ENCODE measurements around the gene GPSM1.
A peak's percentile ranks its signal among the peaks of the same experiment; 100 is the strongest.

Gene GPSM1

DNA sequence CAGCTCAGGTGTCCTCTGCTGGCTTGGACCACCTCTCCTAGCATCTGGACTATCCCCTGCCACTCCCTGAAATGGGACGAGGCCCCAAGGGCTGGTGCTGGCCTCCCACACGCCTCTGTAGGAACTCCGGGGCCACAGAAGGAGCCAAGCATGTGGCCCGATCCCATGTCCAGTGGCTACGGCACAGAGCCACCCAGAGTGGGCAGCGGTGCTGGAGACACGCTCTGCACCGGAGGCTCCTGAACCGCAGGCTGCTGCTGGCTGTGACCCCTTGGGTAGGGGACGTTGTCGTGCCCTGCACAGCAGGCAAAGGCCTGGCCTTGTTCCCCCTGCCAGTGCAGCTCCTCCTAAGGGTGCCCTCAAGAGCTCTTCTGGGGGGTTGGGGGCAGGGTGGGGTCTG, 52.6 kb downstream of the GPSM1 start:
- DNase-seq: no peak

DNA sequence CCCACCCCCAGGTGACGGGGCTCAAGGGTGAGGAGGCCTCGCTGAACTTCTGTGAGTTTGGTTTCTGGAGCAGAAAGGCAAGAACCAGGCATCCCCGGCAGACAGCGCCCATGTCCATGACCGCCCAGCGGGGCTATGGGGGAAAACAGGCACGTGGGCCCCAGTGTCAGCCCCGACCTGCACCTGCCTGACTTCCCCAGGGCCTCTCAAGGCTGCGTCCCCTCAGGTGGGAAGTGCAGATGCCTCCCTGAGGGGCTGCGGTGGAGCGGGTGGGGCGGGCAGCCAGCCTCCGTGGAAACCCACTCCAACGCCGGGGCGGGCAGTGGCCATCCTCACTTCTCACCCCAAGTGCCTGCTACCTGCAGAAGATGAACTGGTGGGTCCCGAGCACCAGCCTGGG, 53.0 kb downstream of the GPSM1 start:
- DNase-seq: no peak

DNA sequence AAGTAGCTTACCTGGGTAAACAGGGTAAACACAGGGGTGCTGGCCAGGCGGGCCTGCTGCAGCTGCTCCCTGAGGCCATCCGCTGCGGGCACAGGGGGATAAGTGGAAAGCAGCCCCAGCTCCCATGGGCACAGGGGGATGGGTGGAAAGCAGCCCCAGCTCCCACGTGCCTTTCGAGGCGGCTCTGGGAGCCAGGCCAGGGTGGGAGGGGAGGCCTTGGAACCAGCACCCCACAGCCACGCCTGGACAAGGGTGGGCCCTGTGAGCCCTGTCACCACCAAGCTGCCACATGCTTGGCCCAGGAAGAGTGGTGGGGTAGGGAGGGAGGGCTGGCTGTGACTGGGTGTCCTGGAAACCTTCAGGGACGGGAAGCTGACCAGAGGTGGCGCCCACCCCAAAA, 54.0 kb downstream of the GPSM1 start:
- no peak for DNase-seq

GRCh38 chr9:136381966-136382513, 54.7 kb downstream of the GPSM1 start:
- no peak for DNase-seq

- DNase-seq: no peak
Observed at GRCh38 chr9:136383436-136383835, 56.1 kb downstream of the GPSM1 start.

DNA sequence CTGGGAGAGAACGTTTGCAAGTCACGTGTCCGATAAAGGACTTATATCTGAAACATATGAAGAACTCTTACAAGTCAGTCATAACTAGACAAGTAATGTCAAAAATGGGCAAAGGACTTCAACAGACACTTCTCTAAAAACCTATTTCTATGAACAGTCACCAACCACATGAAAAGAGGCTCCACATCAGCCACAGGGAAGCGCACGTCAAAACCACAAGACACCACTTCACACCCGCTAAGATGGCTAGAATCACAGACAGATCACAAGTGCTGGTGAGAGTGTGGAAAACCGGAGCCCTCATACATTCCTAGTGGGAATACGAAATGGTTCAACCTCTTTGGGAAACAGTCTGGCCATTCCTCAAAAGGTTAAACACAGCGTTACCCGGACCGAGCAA, 57.7 kb downstream of the GPSM1 start:
- no peak for DNase-seq

- DNase-seq: no peak
Observed at GRCh38 chr9:136386018-136386417, 58.7 kb downstream of the GPSM1 start.

GRCh38 chr9:136387217-136387616, 59.9 kb downstream of the GPSM1 start:
- no peak for DNase-seq

- DNase-seq: no peak
Observed at GRCh38 chr9:136389396-136389795, 62.1 kb downstream of the GPSM1 start.

DNA sequence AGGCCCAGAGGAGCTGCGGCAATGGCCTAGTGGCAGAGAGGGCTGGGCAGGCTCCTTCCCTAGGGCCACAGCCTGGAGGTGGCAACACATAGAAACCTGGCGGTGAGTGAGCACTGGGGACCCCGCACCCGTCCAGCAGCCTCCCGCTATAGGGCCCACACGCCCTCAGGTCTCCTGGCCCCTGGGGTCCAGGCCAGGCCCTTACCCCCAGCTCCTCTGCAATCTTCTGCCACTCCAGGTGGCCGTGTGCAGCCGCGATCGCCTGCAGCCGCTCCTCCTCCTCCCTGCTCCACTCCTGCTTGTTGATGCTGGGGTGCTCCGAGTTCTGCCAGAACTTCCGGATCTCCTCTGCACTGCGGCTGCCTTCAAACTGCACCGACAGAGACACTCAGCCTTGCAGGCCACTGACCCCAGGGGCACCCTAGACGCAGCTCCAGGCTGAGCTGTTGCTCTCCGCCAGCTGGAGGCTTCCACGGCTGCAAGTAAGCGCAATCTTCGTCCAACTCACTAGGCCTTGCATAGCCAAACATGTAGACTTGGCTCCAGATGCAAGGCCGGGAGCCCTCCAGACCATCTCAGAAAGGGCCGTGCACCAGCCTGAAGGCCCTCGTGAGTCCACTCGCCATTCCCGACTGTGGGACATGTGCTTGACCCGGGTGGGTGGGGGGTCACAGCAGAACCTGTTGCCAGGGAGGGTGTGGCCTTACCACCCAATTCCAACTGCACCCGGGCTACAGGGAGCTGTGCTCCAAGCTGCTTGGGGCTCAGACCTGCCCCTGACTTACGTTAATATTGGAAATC, 64.6 kb downstream of the GPSM1 start:
- DNase-seq: no peak

DNA sequence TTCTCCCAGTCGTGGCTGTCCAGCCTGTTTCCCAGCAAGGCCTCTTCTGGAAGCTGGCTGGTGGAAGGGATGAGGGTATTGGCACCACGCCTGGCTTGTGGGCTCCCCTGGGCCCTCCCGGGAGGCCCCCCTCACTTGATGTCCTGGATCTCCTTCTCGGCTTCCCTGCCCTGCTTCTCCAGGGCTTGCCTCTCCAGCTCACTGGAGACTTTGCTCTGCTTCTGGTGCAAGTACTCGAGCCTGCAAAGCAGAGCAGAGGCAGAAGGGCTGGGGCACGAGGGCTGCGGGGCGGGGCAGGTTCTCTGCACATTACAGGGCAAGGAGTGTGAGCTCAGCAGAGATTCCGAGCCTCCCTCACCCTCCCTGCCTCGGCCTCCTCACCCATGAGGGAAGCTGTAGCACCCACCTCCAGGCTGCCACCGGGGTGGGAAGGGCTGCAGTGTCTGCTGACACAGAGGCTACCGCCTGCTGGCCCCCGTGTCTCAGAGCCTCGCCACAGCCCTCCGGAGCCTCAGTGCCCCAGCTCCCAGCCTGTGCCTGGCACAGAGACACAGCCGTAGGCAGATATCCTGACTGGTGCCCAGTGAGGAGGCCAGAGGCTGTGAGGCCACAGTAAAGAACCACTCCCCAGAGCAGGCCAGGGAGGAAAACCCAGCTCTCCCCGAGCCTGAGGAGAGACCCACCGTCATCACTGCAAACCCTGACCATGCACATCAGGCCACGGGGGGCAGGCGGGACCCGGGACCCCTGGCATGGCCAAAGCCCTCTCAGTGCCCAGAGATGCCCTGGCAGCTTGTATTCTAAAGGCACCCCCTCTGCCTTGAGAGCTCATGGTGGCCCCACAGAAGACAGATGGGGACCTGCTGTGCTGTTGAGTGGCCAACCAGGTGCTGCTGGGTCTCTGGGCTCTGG, 65.5 kb downstream of the GPSM1 start:
- no peak for DNase-seq

DNA sequence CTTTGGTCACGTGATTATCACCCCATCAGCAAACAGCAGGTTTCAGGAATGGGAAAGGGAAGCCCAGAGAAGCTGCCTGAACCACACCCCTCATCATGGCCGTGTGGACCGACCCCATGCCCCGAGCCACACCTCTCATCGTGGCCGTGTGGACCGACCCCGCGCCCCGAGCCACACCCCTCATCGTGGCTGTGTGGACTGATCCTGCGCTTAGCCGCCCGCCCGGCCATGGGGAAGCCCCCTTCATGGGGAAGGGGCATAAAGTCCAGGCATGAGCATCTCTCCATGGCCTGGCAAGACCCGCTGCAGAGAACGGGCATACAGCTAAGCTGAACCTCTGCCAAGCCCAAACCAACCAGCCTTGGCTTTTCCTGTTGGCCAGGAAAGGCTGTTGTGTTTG, 66.2 kb downstream of the GPSM1 start:
- no peak for DNase-seq

DNA sequence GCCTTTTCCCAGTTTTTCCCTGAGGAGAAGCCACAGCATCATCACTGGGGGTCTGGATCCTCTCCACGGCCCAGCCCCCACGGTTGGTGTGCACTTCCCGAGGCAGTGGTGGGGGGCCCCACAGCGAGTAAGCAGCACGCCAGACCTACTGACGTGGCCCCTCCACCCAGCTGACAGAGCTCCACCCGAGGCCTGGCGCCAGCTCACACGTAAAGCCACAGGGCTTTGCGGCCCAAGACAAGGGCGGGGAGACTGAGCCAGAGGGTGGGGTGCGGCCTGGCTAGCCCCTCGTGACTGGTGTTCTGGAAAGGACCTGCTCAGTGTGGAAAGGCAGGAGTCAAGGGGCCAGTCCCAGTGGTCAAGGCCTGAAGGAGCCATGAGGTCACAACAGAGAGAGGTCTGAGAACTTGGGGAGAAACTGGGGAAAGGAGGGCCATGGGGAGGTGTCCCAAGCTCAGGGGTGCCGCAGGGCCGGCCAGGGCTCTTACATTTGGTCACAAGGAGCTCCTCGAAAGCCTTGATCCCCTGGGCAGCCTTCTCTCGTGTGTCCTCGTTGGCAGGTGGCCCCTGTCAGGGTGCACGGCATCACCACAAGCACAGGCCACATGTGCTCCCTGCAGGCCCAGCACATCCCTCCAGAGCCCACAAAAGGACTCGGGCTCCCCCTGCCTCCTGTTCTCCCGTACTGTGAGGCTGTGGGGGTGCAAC, 67.1 kb downstream of the GPSM1 start:
- no peak for DNase-seq

DNA sequence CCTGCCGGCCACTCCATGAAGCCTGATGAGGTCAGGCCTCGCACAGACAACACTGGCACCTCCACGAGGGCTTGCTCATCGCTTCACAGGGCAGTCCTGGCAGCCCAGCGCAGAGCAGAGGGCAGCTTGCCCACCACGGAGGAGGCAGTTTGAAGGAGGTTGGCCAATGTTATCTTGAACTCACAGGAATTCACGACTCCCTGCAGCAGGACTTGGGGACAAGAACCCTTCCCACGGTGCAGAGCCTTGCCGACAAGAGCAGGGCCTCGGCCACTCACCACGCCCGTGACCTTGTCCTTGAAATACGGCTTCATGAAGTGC, 67.6 kb downstream of the GPSM1 start:
- DNase-seq: no peak

DNA sequence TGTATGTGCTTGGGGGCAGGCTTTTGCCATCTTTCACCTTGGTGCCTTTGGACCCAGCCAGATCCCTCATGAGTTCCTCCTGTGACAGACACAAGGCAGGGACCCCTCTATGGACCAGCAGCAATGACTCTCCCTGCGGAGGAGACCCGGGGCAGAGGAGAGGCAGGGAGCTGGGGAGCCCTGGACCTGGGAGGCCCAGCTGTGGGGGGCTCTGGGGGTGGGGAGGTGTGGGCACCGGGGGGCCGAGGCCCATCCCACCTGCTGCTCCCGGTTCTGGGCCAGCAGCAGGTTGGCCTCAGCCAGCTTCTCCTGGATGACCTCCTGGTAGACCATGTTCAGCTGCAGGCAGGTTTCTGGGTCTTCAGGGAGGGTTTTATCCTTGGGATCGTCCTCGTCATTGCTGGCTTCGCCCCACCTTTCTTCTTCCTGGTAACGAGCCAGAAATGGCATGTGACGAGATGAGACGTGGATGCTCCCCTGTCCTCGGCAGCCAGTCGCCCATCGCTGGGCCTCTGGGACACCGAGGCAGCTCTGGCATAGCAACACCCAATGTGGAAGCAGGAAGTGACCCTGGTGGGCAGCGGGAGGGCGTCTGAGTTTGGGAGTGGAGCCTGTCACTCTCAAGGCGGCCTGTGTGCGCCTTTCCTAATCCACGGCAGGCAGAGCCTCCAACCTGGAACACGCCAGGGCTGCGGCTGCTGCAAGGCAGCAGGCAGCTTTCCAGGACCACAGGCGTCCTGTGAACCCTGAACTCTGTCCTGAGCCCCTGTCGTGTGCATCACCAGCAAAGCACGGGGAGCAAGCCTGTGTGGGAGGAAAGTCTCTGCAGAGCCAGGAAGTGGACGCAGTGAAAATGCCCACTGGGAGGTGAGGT, 68.2 kb downstream of the GPSM1 start:
- DNase-seq: no peak

GRCh38 chr9:136396219-136396515, 68.8 kb downstream of the GPSM1 start:
- no peak for DNase-seq

DNA sequence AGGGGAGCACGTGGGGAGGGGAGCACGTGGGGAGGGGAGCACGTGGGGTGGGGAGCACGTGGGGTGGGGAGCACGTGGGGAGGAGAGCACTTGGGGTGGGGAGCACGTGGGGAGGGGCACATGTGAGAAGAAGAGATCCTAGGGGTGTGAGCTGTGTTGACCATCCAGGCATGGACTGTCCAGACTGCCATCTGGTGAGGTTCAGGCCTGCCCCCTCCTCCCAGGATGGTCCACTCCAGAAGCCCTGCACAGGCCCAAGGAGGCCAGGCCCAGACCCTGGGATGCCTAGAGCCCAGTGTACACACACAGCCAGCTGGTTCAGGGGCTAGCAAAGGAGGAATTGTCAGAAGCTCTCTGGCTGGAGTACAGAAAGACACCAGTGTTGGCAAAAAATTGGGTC, 70.3 kb downstream of the GPSM1 start:
- DNase-seq: no peak

DNA sequence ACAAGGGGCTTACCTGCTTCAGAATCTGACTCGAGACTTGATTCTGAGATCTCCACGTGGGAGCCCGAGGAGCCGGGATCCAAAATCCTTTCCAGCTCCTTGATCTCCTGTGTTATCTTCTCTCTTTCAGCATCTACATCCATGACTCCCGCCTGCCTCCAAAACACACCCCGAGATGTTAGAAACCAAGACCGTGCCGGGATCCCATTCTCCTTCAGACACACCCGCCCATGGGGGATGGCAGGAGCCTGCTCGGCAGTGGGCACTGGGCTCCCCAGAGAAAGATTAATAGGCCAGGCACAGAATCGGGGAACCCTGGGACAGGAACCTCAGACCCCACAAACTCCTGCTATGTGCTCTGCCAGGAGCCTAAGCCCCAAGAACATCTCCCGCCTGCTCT, 70.9 kb downstream of the GPSM1 start:
- no peak for DNase-seq

DNA sequence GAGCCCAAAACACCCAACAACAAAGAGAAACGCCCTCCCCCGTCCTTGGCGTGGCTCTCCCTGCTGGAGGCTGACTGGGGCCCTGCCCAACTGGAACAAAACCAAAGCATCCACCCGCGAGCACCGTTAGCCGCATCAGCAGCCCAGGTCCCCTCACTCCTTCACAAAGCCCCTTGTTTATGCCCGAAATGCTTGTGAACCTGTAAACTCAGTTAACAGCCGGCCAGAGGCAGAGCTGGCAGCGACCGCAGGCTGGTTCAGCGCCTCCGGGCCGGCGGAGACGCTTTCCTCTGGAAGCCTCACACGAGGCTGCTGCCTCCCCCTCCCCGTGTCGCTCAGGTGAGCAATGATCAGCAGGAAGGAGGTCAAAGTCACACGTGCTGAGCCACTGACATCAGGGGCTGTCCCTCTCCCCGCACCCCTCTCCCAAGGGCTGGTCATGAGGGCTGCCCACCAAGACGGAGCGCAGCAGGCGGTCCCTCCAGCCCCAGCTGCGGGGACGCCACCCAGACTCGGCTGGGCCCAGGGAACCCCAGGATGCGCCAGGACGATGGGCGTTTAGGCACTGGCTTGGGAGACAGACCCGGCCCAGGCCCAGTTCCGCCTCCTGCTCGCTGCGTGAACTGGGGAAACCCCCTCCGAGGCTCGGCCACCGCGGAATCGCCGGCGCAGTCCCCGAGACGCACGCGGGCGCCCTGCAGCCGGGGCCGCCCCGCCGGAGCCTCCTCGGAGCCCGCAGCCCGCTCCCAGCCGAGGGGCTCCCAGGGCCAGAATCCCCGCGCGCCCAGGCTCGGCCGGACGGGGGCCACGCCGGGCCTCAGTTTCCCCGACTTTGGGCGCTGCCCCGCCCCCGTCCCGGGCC, 72.1 kb downstream of the GPSM1 start:
- DNase-seq: peak; percentile 66

DNA sequence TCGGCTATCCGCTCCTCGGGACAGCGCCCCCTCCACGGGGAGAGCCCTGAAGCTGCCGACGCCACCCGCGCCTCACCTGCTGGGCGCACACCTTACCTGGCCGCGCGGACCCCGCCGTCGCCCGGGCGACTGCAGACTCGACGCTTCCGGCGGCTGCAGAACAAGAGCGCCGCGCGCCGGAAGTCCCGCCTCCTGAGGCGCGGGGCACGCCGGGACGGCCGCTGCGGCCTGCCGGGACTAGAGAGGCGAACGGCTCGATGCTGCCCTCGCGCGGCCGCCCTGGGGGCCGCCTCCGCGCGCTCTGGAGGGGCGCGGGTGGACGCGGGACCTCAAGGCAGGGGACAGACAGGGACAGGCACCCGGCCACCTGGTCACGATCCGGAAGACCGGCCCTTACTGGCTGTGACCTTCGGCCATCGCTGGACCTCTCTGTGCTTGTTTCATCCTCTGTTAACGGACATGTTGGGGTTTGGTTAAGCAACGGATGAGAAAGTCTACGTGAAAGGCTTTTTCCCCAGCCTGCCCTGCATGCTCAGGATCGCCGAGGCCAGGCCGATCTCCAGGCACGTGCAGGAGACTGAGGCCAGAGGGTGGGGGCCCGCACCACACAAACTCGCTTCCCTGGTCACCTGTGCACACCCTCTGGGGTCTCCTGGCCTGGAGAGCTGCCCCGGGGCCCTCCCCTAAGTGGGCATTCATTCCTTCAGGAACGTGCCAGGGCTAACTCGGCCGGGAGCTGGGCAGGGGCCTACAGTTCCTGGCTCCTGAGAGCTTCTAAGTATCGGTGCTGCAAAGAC, 72.9 kb downstream of the GPSM1 start, which contains the start of gene SNAPC4:
Gene SNAPC4, minus strand, starts transcription at position 133 of the 797 bp plus-strand sequence. CDS start 1,742 bp downstream, outside the sequence.
- peak; percentile 95 for DNase-seq

All from DMS53 (cell line).